Stimulated activated CD8-positive, alpha-beta memory T cell treated with anti-CD3 and anti-CD28 coated beads, Interleukin-4, amount 100 ng/mL, for 24 hours (primary cell): Measurements from ENCODE around the gene SIPA1.

ENCODE experiments used
- DNase-seq: peaks from one replicate; pipeline ENCODE4 v3.0.0-alpha.2; 2020; ENCODE audit warnings: low read depth

Gene SIPA1

GRCh38 chr11:65607614-65608426, 30.1 kb upstream of the SIPA1 start:
- DNase-seq = no peak

GRCh38 chr11:65609229-65609628, 28.7 kb upstream of the SIPA1 start:
- DNase-seq = no peak

- DNase-seq = no peak
Observed at GRCh38 chr11:65609665-65610064, 28.2 kb upstream of the SIPA1 start.

GRCh38 chr11:65610404-65610803, 27.5 kb upstream of the SIPA1 start:
- DNase-seq = no peak

GRCh38 chr11:65611028-65611757, 26.7 kb upstream of the SIPA1 start:
- no peak for DNase-seq

GRCh38 chr11:65611758-65612603, 25.9 kb upstream of the SIPA1 start:
- no peak for DNase-seq

- DNase-seq = no peak
Observed at GRCh38 chr11:65612691-65613090, 25.2 kb upstream of the SIPA1 start.

- DNase-seq = no peak
Observed at GRCh38 chr11:65613091-65613928, 24.6 kb upstream of the SIPA1 start.

GRCh38 chr11:65615229-65615949, 22.5 kb upstream of the SIPA1 start, which contains the start of gene PCNX3:
Gene PCNX3, plus strand, starts transcription at chr11:65615776. Its CDS starts 536 bp downstream, at chr11:65616312.
- DNase-seq = peak; percentile 100

GRCh38 chr11:65615950-65616574, 21.8 kb upstream of the SIPA1 start:
- no peak for DNase-seq

- DNase-seq = no peak
Observed at GRCh38 chr11:65616575-65617001, 21.3 kb upstream of the SIPA1 start.

GRCh38 chr11:65617136-65617850, 20.6 kb upstream of the SIPA1 start:
- no peak for DNase-seq

- no peak for DNase-seq
Observed at GRCh38 chr11:65617990-65618751, 19.7 kb upstream of the SIPA1 start.

- no peak for DNase-seq
Observed at GRCh38 chr11:65618763-65619162, 19.1 kb upstream of the SIPA1 start.

GRCh38 chr11:65619281-65619928, 18.5 kb upstream of the SIPA1 start:
- DNase-seq = no peak

GRCh38 chr11:65620666-65621065, 17.2 kb upstream of the SIPA1 start:
- no peak for DNase-seq

GRCh38 chr11:65621460-65621859, 16.4 kb upstream of the SIPA1 start:
- no peak for DNase-seq

- no peak for DNase-seq
Observed at GRCh38 chr11:65622011-65622410, 15.9 kb upstream of the SIPA1 start.
